Panc1 (cell line): ENCODE data around the gene PKP1. TPM values are rescaled to one million over a fixed set of nuclear protein-coding genes. Genes with fewer than 3 reads are reported as not detected.

Experiments used
- ATAC-seq: fragments of 200-7000 bp; cut with Tn5 transposase; 2 replicates; pipeline ENCODE4 v1.9.1; 2020; ENCODE audit warnings: mild to moderate bottlenecking, moderate library complexity
- BruUV-seq: library from RNA; stranded (reverse); fragments of 400-500 nt; replicated peaks from 2 replicates; lab custom pipeline; 2021; lab: Mats Ljungman, UMichigan
- CTCF ChIA-PET: fragments of 300-600 bp; sonication (Branson Sonifier 250); formaldehyde crosslinking; loops from one replicate; lab custom pipeline; 2022; ENCODE audit warnings: antibody characterized with exemption; lab: Charles Lee
- POLR2A ChIA-PET: fragments of 300-600 bp; sonication (Branson Sonifier 250); formaldehyde crosslinking; loops from one replicate; lab custom pipeline; 2022; ENCODE audit warnings: antibody characterized with exemption; lab: Charles Lee
- DNase-seq: peaks from one replicate; pipeline ENCODE4 v3.0.0-alpha.2; 2010; ENCODE audit warnings: low read depth, low spot score
- H3K27ac ChIP-seq: 2 replicates; pipeline ENCODE4 v1.5.1; 2011; ENCODE audit warnings: mild to moderate bottlenecking, low read length, inconsistent platforms
- H3K27me3 ChIP-seq: fragments of 200-500 bp; sonication (Bioruptor generic); 2 replicates; pipeline ENCODE4 v1.6.0; 2014; ENCODE audit warnings: low read length, inconsistent platforms; ENCODE audit not compliant: control insufficient read depth, insufficient read depth
- H3K36me3 ChIP-seq: fragments of 200-500 bp; sonication (Bioruptor generic); 2 replicates; pipeline ENCODE4 v1.5.1; 2014; ENCODE audit warnings: inconsistent platforms, mild to moderate bottlenecking, low read length, moderate library complexity; ENCODE audit not compliant: control insufficient read depth, insufficient read depth
- H3K4me1 ChIP-seq: 2 replicates; pipeline ENCODE4 v1.5.1; 2011; ENCODE audit warnings: inconsistent platforms, mild to moderate bottlenecking, low read length, moderate library complexity; ENCODE audit not compliant: control insufficient read depth, insufficient read depth
- H3K4me3 ChIP-seq, 2 experiments: 2 replicates each; pipeline ENCODE4 v1.5.1; 2011 to 2012; ENCODE audit warnings: low read depth in 2 of 2, low read length in 2 of 2, mild to moderate bottlenecking in 2 of 2, inconsistent platforms in 1 of 2, moderate library complexity in 1 of 2
- H3K9me3 ChIP-seq: fragments of 200-500 bp; sonication (Bioruptor generic); 2 replicates; pipeline ENCODE4 v1.5.1; 2014; ENCODE audit warnings: low read depth, mild to moderate bottlenecking, inconsistent platforms, low read length, moderate library complexity; ENCODE audit not compliant: control insufficient read depth, insufficient read depth
- CTCF ChIP-seq: fragments of 450-650 bp; IDR thresholded peaks from 2 replicates; pipeline ENCODE4 v1.5.1; 2017; ENCODE audit warnings: mild to moderate bottlenecking
- POLR2AphosphoS5 ChIP-seq: IDR thresholded peaks from 2 replicates; pipeline ENCODE4 v1.6.1; 2012; ENCODE audit warnings: mild to moderate bottlenecking, low read depth, low read length, moderate library complexity
- REST ChIP-seq, 2 experiments: IDR thresholded peaks; 2 replicates each; pipeline ENCODE4 v1.6.1; 2011 to 2012; ENCODE audit warnings: low read depth in 2 of 2, control low read depth in 1 of 2, low read length in 1 of 2, mild to moderate bottlenecking in 1 of 2, moderate library complexity in 1 of 2; ENCODE audit not compliant: insufficient read depth in 1 of 2
- SIN3A ChIP-seq: IDR thresholded peaks from 2 replicates; pipeline ENCODE4 v1.6.1; 2012; ENCODE audit warnings: low read depth, mild to moderate bottlenecking, low read length, moderate library complexity, borderline replicate concordance; ENCODE audit not compliant: insufficient read depth
- TCF7L2 ChIP-seq: IDR thresholded peaks from 2 replicates; pipeline ENCODE4 v1.6.1; 2011; ENCODE audit warnings: mild to moderate bottlenecking, low read depth, low read length, inconsistent platforms
- in situ Hi-C: cut with HindIII; loops from 2 replicates; pipeline ENCODE4 v1.10.0; 2016; ENCODE audit warnings: low sequenced_read_pairs, low pct_unique_long_range_greater_than_20kb
- intact Hi-C: fragments of 100-400 bp; cut with micrococcal nuclease; formaldehyde crosslinking; loops from one replicate; pipeline ENCODE4 v1.10.0; 2022; ENCODE audit not compliant: unreplicated experiment
- total RNA-seq: library from RNA; stranded (reverse); gene quantifications from one replicate; pipeline ENCODE4 v1.2.1, GENCODE V29; 2021; ENCODE audit not compliant: unreplicated experiment

Gene PKP1
- total RNA-seq, 1 experiment from 2014 or later, result 0.44 TPM

- no peaks in the 10 kb centered on the region for H3K9me3 ChIP-seq
- no TSS peak for BruUV-seq
- no peak overlapping the region for H3K27ac ChIP-seq
- no peaks in the 10 kb centered on the region for H3K36me3 ChIP-seq
- in situ Hi-C loops, result no loop called here
- intact Hi-C loops, result loop anchor here (5.0 kb wide), 1 partner anchor 97 kb away; no protein-coding TSS in a partner anchor
- no peak for TF ChIP-seq SIN3A
- no peak for TF ChIP-seq POLR2AphosphoS5
- TF ChIP-seq CTCF, result no peak
- no peak for TF ChIP-seq TCF7L2
- no peak for TF ChIP-seq REST (IDR thresholded peaks at IDR 0.05; ENCODE audit: insufficient read depth in 1 of 2, low read depth in 2 of 2, low read length in 1 of 2)
- ChIA-PET POLR2A (no interaction called here), CTCF (interaction anchor here (1.1 kb wide), 1 partner anchor 104 kb away, joined by 3 read pairs; no protein-coding TSS in a partner anchor)
- no peak for ATAC-seq
- peaks cover 2% of the 10 kb centered on the region for H3K27me3 ChIP-seq
- no peak for DNase-seq
- H3K4me1 ChIP-seq, result no peaks in the 10 kb centered on the region
- H3K4me3 ChIP-seq, result no peak overlapping the region
These were observed 65.8 kb downstream of the PKP1 start for GRCh38 chr1:201349092-201349491.

- intact Hi-C loops (no loop called here), in situ Hi-C loops (no loop called here)
- Histone ChIP-seq H3K4me1 (no peaks in the 10 kb centered on the region), H3K27ac (no peak overlapping the region), H3K4me3 (no peak overlapping the region), H3K9me3 (no peaks in the 10 kb centered on the region), H3K36me3 (no peaks in the 10 kb centered on the region), H3K27me3 (peaks cover 2% of the 10 kb centered on the region)
- ATAC-seq, result no peak
- ChIA-PET POLR2A (no interaction called here), CTCF (no interaction called here)
- DNase-seq, result no peak
- no TSS peak for BruUV-seq
- TF ChIP-seq POLR2AphosphoS5 (no peak), TCF7L2 (no peak), SIN3A (no peak), REST (IDR thresholded peaks at IDR 0.05; ENCODE audit: insufficient read depth in 1 of 2, low read depth in 2 of 2, low read length in 1 of 2) (no peak), CTCF (no peak)
These were observed 67.0 kb downstream of the PKP1 start for GRCh38 chr1:201350361-201350725.
